K562 (cell line): ENCODE measurements around the gene EIF2AK3. TPM values are rescaled to one million over a fixed set of nuclear protein-coding genes. Genes with fewer than 3 reads are reported as not detected.

ENCODE experiments used
- ATAC-seq: fragments of 200-7000 bp; cut with Tn5 transposase; 3 replicates; pipeline ENCODE4 v1.9.1; 2020; ENCODE audit warnings: moderate library complexity
- BruUV-seq: library from RNA; stranded (reverse); fragments of 400-500 nt; replicated peaks from 2 replicates; lab custom pipeline; 2021; lab: Mats Ljungman, UMichigan
- CTCF ChIA-PET: fragments of 300-600 bp; formaldehyde crosslinking; extraction: SDS; loops from one replicate; lab custom pipeline; 2021; ENCODE audit warnings: low intra/inter-chr PET ratio; lab: Yijun Ruan, JAX
- POLR2A ChIA-PET: fragments of 300-600, 350-650 bp; sonication (Branson Sonifier 250); formaldehyde crosslinking; extraction: SDS; loops from one replicate; lab custom pipeline; 2021; ENCODE audit warnings: antibody characterized with exemption, inconsistent platforms; lab: Yijun Ruan, JAX
- DNase-seq, 4 experiments: peaks; one replicate each; pipeline versions ENCODE4 v3.0.0 to v3.0.0-alpha.2; 2011 to 2018; ENCODE audit warnings: low spot score in 3 of 4, mixed read lengths in 3 of 4; ENCODE audit errors: extremely low read depth in 1 of 4
- FAIRE-seq: peaks from 2 replicates; lab custom pipeline; 2011; peaks lifted over from hg19 to GRCh38; lab: Jason Lieb, UNC
- H2AFZ ChIP-seq: 2 replicates; pipeline ENCODE4 v1.6.0; 2011; ENCODE audit warnings: low read depth, low read length, control low read depth, inconsistent platforms
- H3K27ac ChIP-seq: fragments of 200-600 bp; 3 replicates; pipeline ENCODE4 v1.8.0; 2011; ENCODE audit warnings: low read depth, mild to moderate bottlenecking, control low read depth, inconsistent platforms, low read length, moderate library complexity, mixed read lengths; ENCODE audit errors: extremely low read depth
- H3K27me3 ChIP-seq, 2 experiments: fragments of 300-600 bp in 1 of 2; 2 replicates in 1 of 2; 3 replicates in 1 of 2; pipeline versions ENCODE4 v1.6.0 to v1.8.0; 2011; ENCODE audit warnings: inconsistent platforms in 2 of 2, low read length in 2 of 2, mild to moderate bottlenecking in 1 of 2, mixed read lengths in 1 of 2, moderate library complexity in 1 of 2; ENCODE audit not compliant: control insufficient read depth in 2 of 2, insufficient read depth in 2 of 2
- H3K36me3 ChIP-seq: fragments of 300-600 bp; 3 replicates; pipeline ENCODE4 v1.8.0; 2011; ENCODE audit warnings: mild to moderate bottlenecking, low read length, inconsistent platforms; ENCODE audit not compliant: control insufficient read depth, insufficient read depth
- H3K4me1 ChIP-seq, 2 experiments: fragments of 200-600 bp in 1 of 2; replicated peaks in 1 of 2; 2 replicates in 1 of 2; 3 replicates in 1 of 2; pipeline versions ENCODE4 v1.5.1 to v1.8.0; 2011; ENCODE audit warnings: inconsistent platforms in 2 of 2, low read length in 2 of 2, mild to moderate bottlenecking in 1 of 2, mixed read lengths in 1 of 2, moderate library complexity in 1 of 2; ENCODE audit not compliant: control insufficient read depth in 2 of 2, insufficient read depth in 2 of 2
- H3K4me2 ChIP-seq: 2 replicates; pipeline ENCODE4 v1.6.1; 2011; ENCODE audit warnings: low read length, control low read depth, inconsistent platforms, mixed read lengths; ENCODE audit not compliant: insufficient read depth
- H3K4me3 ChIP-seq: fragments of 200-600 bp; sonication (generic), shearing (Covaris generic); 2 replicates; pipeline ENCODE4 v1.5.1; 2016; ENCODE audit warnings: control low read depth, inconsistent platforms
- H3K79me2 ChIP-seq: fragments of 200-600 bp; 3 replicates; pipeline ENCODE4 v1.8.0; 2011; ENCODE audit warnings: low read length, inconsistent platforms; ENCODE audit not compliant: control insufficient read depth, insufficient read depth
- H3K9ac ChIP-seq, 2 experiments: 2 replicates each; pipeline versions ENCODE4 v1.6.0 to v1.6.1; 2011; ENCODE audit warnings: low read depth in 2 of 2, low read length in 2 of 2, control low read depth in 1 of 2, inconsistent platforms in 1 of 2, mild to moderate bottlenecking in 1 of 2, mixed read lengths in 1 of 2; ENCODE audit not compliant: insufficient read depth in 1 of 2
- H3K9me1 ChIP-seq: one replicate; pipeline ENCODE4 v1.6.0; 2011; ENCODE audit warnings: inconsistent platforms, mild to moderate bottlenecking, low read length, moderate library complexity; ENCODE audit not compliant: control insufficient read depth, insufficient read depth
- H3K9me3 ChIP-seq: replicated peaks from 2 replicates; pipeline ENCODE4 v1.5.1; 2011; ENCODE audit warnings: low read depth, low read length, inconsistent platforms; ENCODE audit not compliant: control insufficient read depth, insufficient read depth
- H4K20me1 ChIP-seq: replicated peaks from 2 replicates; pipeline ENCODE4 v1.6.1; 2011; ENCODE audit warnings: low read length, inconsistent platforms, mixed read lengths; ENCODE audit not compliant: control insufficient read depth, insufficient read depth
- CBFA2T2 ChIP-seq: fragments of 450-650 bp; conservative IDR thresholded peaks from 2 replicates; pipeline ENCODE4 v1.6.1; 2017; ENCODE audit warnings: mild to moderate bottlenecking
- JUN ChIP-seq, 2 experiments: sonication (generic) in 1 of 2; formaldehyde crosslinking in 1 of 2; IDR thresholded peaks; 2 replicates each; pipeline versions ENCODE4 v1.6.1 to v1.8.0; 2012 to 2022; ENCODE audit warnings: borderline replicate concordance in 2 of 2, mild to moderate bottlenecking in 2 of 2, improper control_type of control experiment in 1 of 2, low read depth in 1 of 2, low read length in 1 of 2, missing genetic modification reagents in 1 of 2
- KAT8 ChIP-seq: fragments of 450-650 bp; IDR thresholded peaks from 2 replicates; pipeline ENCODE4 v1.6.1; 2016; ENCODE audit warnings: low read depth, mild to moderate bottlenecking
- MBD2 ChIP-seq: sonication (generic); IDR thresholded peaks from 2 replicates; pipeline ENCODE4 v1.6.1; 2016; ENCODE audit warnings: low read depth, borderline replicate concordance
- MED1 ChIP-seq: sonication (generic); formaldehyde crosslinking; IDR thresholded peaks from 2 replicates; pipeline ENCODE4 v1.8.1; 2023; ENCODE audit warnings: missing genetic modification reagents, borderline replicate concordance
- NBN ChIP-seq: fragments of 450-650 bp; IDR thresholded peaks from 2 replicates; pipeline ENCODE4 v1.6.1; 2016; ENCODE audit warnings: low read depth, mild to moderate bottlenecking
- NFIX ChIP-seq: fragments of 250-450 bp; sonication (Bioruptor Pico); IDR thresholded peaks from 2 replicates; pipeline ENCODE4 v1.4.0; 2020; ENCODE audit warnings: low read depth, mild to moderate bottlenecking, moderate library complexity
- POU5F1 ChIP-seq: fragments of 150-350 bp; IDR thresholded peaks from 2 replicates; pipeline ENCODE4 v1.6.1; 2014; ENCODE audit warnings: borderline replicate concordance, low read length, low read depth, mild to moderate bottlenecking; ENCODE audit not compliant: partially characterized antibody
- SMARCA4 ChIP-seq: fragments of 450-650 bp; IDR thresholded peaks from 2 replicates; pipeline ENCODE4 v1.6.1; 2016
- SNIP1 ChIP-seq: fragments of 450-650 bp; IDR thresholded peaks from 2 replicates; pipeline ENCODE4 v1.7.1; 2017; ENCODE audit warnings: low read depth, mild to moderate bottlenecking
- ZNF232 ChIP-seq: sonication (generic); formaldehyde crosslinking; IDR thresholded peaks from 2 replicates; pipeline ENCODE4 v1.8.0; 2022; ENCODE audit warnings: mild to moderate bottlenecking, missing genetic modification reagents
- ZNF76 ChIP-seq: fragments of 250-450 bp; sonication (Bioruptor Pico); IDR thresholded peaks from 2 replicates; pipeline ENCODE4 v1.4.0; 2020; ENCODE audit warnings: mild to moderate bottlenecking, moderate library complexity, borderline replicate concordance
- WGBS: fragments of 100-300 bp; shearing (Covaris generic); methylation state at CpG from one replicate; pipeline ENCODE4 v1.1.6; 2016; ENCODE audit warnings: low coverage, mixed read lengths; ENCODE audit not compliant: insufficient coverage; ENCODE audit errors: missing lambda C conversion rate; 5-methylcytosine and 5-hydroxymethylcytosine counted together
- in situ Hi-C: fragments of 300-500 bp; cut with MboI; formaldehyde crosslinking; loops from 4 replicates; pipeline ENCODE4 v1.15.0; 2018; ENCODE audit warnings: inconsistent platforms, mixed read lengths
- intact Hi-C: fragments of 100-400 bp; cut with micrococcal nuclease; formaldehyde crosslinking; loops from 2 replicates; pipeline ENCODE4 v1.14.2; 2022
- polyA plus RNA-seq, 8 experiments: library from polyadenylated mRNA; depleted of rRNA in 4 of 8; stranded (reverse) in 5 of 8; unstranded in 3 of 8; fragments of >200 nt; fragmentation: Nextera tagmentation in 2 of 8; fragmentation: Illumina TruSeq in 1 of 8; extraction: Ambion mirVana in 2 of 8; extraction: Trizol in 1 of 8; gene quantifications; 2 replicates each; pipeline versions ENCODE4 v1.2.1 to v1.2.3, GENCODE V29; 2011 to 2014; ENCODE audit warnings: inconsistent platforms in 1 of 8, missing spikeins in 1 of 8
- total RNA-seq, 7 experiments: library from RNA; depleted of rRNA in 6 of 7; stranded (reverse); fragments of >200 nt in 6 of 7; fragmentation: Illumina TruSeq in 2 of 7; extraction: Trizol in 2 of 7; gene quantifications; 2 replicates each; pipeline versions ENCODE4 v1.2.1 to v1.2.3, GENCODE V29; 2011 to 2021; ENCODE audit warnings: low replicate concordance in 1 of 7
- TF ChIP-seq, protein P1 (sequence below): sonication (generic); formaldehyde crosslinking; IDR thresholded peaks from 2 replicates; pipeline ENCODE4 v1.8.0; 2022; ENCODE audit warnings: mild to moderate bottlenecking, missing genetic modification reagents
- TF ChIP-seq, protein P2 (sequence below): fragments of 250-450 bp; sonication (Bioruptor Pico); IDR thresholded peaks from 2 replicates; pipeline ENCODE4 v1.4.0; 2020; ENCODE audit warnings: borderline replicate concordance

Gene EIF2AK3
- total and polyA plus RNA-seq, 9 of the 15 experiments (the other 6 are each of a cell fraction or from before 2014, with no cell fraction given), result 1.7 to 11.6 (median 7.4) TPM

- no peak for TF ChIP-seq MBD2
- no peak for TF ChIP-seq MED1 (CRISPR knock-in tag)
These were observed 89.6 kb downstream of the EIF2AK3 start (continued) for GRCh38 chr2:88537640-88538039.

GRCh38 chr2:88530081-88530480 is 97.2 kb downstream of the EIF2AK3 start:
- CTCF ChIA-PET, result no interaction called here
- in situ Hi-C loops, result no loop called here

More at GRCh38 chr2:88530081-88530480, 97.2 kb downstream of the EIF2AK3 start:
- TF ChIP-seq POU5F1 (no peak), KAT8 (no peak), CBFA2T2 (no peak), JUN (IDR thresholded peaks at IDR 0.05; ENCODE audit: borderline replicate concordance, low read depth, low read length) (no peak), JUN (CRISPR knock-in tag; IDR thresholded peaks at IDR 0.05; ENCODE audit: borderline replicate concordance) (no peak), NFIX (no peak), SMARCA4 (no peak), ZNF76 (CRISPR knock-in tag) (no peak), ZNF232 (CRISPR knock-in tag) (no peak), SNIP1 (no peak), NBN (no peak)
- TF ChIP-seq, protein P1, sequence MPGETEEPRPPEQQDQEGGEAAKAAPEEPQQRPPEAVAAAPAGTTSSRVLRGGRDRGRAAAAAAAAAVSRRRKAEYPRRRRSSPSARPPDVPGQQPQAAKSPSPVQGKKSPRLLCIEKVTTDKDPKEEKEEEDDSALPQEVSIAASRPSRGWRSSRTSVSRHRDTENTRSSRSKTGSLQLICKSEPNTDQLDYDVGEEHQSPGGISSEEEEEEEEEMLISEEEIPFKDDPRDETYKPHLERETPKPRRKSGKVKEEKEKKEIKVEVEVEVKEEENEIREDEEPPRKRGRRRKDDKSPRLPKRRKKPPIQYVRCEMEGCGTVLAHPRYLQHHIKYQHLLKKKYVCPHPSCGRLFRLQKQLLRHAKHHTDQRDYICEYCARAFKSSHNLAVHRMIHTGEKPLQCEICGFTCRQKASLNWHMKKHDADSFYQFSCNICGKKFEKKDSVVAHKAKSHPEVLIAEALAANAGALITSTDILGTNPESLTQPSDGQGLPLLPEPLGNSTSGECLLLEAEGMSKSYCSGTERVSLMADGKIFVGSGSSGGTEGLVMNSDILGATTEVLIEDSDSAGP (CRISPR knock-in tag), result no peak
- TF ChIP-seq, protein P2, sequence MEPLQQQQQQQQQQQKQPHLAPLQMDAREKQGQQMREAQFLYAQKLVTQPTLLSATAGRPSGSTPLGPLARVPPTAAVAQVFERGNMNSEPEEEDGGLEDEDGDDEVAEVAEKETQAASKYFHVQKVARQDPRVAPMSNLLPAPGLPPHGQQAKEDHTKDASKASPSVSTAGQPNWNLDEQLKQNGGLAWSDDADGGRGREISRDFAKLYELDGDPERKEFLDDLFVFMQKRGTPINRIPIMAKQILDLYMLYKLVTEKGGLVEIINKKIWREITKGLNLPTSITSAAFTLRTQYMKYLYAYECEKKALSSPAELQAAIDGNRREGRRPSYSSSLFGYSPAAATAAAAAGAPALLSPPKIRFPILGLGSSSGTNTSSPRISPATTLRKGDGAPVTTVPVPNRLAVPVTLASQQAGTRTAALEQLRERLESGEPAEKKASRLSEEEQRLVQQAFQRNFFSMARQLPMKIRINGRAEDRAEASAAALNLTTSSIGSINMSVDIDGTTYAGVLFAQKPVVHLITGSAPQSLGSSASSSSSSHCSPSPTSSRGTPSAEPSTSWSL (CRISPR knock-in tag), result no peak
- intact Hi-C loops, result no loop called here
- no TSS peak for BruUV-seq
- Histone ChIP-seq H2AFZ (no peak overlapping the region), H3K27ac (no peak overlapping the region), H3K79me2 (no peaks in the 10 kb centered on the region), H3K27me3 (peaks cover 18 to 21% of the 10 kb centered on the region in 2 experiments; a peak in 4 of 5 replicates), H3K36me3 (no peaks in the 10 kb centered on the region), H3K9me1 (no peaks in the 10 kb centered on the region), H3K4me2 (no peak overlapping the region), H4K20me1 (no peaks in the 10 kb centered on the region), H3K4me1 (no peaks in the 10 kb centered on the region; a peak in 1 of 5 replicates), H3K4me3 (no peak overlapping the region), H3K9ac (no peak overlapping the region), H3K9me3 (no peaks in the 10 kb centered on the region; the same call in 1 of the 2 replicates)
- DNase-seq (no peak), ATAC-seq (no peak), FAIRE-seq (no peak)
- POLR2A ChIA-PET, result interaction anchor here (1.3 kb wide), 1 partner anchor 17 kb away, joined by 3 read pairs; no protein-coding TSS in a partner anchor
- 4% methylated on average over 4 of the region's 4 CpGs for WGBS
